ENCODE measurements around the gene IL17RD. TPM values are rescaled to one million over a fixed set of nuclear protein-coding genes. Genes with fewer than 3 reads are reported as not detected.

Gene IL17RD
- total RNA-seq, 2 donors from 2014 or later: 47.1 to 71.3 TPM

DNA sequence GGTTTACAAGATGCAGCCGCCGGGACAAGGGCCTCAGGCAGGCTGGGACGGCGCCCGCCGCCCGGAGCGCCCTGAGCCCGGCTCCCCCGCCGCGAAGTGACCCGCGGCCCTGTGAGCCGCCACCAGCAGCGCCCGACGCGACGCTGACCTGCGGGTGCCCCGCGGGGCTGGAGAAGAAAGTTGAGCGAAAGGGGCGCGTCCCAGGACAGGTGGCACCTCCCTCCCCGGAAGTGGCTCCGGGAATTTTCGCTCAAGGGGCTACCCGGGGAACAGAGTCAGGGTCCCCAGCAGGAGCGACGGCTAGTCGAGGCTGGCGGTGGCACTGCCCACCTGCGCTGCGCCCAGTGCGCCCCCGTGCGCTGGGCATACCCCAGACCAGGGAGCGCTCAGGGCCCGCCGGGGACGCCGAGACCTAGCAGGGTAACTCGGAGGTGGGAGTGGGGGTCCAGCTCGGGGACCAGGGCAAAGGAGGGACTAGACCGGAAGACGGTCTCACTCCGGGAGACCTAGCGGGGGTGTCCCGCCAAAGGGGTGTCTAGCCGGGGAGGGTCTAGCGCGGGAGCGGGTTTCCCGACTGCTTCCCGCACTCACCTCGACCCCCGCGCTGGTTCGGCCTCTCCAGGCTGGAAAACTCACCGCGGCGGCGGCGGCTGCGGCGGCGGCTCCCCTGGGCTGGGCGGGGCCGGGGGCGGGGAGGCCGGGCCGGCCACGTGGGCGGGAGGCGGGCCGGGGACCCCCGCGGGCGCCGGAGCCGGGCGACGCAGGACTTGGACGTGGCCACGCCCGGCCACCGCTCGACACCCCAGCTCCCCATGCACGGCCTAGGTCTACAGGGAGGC is 86.3 kb downstream of the IL17RD start:
- no peak overlapping the region for H3K27ac ChIP-seq (ENCODE audit: low read depth, low read length)
- H3K27me3 ChIP-seq (ENCODE audit: control insufficient read depth, insufficient read depth, low read length, poor library complexity, severe bottlenecking): peaks cover 12% of the 10 kb centered on the region

DNA sequence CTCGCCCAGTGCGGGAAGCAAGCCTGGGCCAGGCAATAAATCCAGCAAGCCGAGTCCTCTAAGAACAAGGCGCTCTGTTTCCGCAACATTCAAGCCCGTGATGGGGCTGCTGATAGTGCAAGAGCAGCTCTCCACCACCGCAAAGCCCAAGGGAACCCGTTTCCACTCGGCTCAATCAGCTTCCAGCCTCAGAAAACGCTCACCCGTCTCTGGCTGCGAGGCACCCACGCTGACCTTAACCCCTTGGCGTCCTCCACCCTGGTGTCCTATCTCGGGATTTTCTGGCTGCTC is 86.9 kb downstream of the IL17RD start:
- peak overlapping the region; percentile 45 for H3K27ac Mint-ChIP-seq
- Histone ChIP-seq H3K27ac (ENCODE audit: low read depth, low read length) (no peak overlapping the region), H3K9ac (ENCODE audit: extremely low read depth, low read length, poor library complexity, severe bottlenecking) (peak overlapping the region; percentile 69)

More for the DNA sequence above, 86.3 kb downstream of the IL17RD start:
- Histone ChIP-seq H3K36me3 (ENCODE audit: control insufficient read depth, insufficient read depth, low read length) (no peaks in the 10 kb centered on the region), H3K4me3 (ENCODE audit: low read length) (peak overlapping the region; percentile 86), H3K9me3 (ENCODE audit: control insufficient read depth, low read length) (no peaks in the 10 kb centered on the region), H3K4me1 (ENCODE audit: control insufficient read depth, insufficient read depth, low read length) (peaks cover 6% of the 10 kb centered on the region), H3K9ac (ENCODE audit: extremely low read depth, low read length, poor library complexity, severe bottlenecking) (peak overlapping the region; percentile 69)
- peak; percentile 94 for DNase-seq
- Mint-ChIP-seq H3K27ac (no peak overlapping the region), H3K27me3 (ENCODE audit: insufficient read depth) (peaks cover 20% of the 10 kb centered on the region), H3K4me1 (peaks cover 22% of the 10 kb centered on the region), H3K9me3 (no peaks in the 10 kb centered on the region), H3K36me3 (ENCODE audit: low read depth) (peaks cover 5% of the 10 kb centered on the region), H3K4me3 (peak overlapping the region; percentile 67)
- TF ChIP-seq, protein P1, sequence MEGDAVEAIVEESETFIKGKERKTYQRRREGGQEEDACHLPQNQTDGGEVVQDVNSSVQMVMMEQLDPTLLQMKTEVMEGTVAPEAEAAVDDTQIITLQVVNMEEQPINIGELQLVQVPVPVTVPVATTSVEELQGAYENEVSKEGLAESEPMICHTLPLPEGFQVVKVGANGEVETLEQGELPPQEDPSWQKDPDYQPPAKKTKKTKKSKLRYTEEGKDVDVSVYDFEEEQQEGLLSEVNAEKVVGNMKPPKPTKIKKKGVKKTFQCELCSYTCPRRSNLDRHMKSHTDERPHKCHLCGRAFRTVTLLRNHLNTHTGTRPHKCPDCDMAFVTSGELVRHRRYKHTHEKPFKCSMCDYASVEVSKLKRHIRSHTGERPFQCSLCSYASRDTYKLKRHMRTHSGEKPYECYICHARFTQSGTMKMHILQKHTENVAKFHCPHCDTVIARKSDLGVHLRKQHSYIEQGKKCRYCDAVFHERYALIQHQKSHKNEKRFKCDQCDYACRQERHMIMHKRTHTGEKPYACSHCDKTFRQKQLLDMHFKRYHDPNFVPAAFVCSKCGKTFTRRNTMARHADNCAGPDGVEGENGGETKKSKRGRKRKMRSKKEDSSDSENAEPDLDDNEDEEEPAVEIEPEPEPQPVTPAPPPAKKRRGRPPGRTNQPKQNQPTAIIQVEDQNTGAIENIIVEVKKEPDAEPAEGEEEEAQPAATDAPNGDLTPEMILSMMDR (conservative IDR thresholded peaks at IDR 0.05): peak; percentile 33
- WGBS, 2 experiments (ENCODE audit: insufficient coverage in 1 of 2, insufficient read length in 1 of 2): 0% methylated on average over 14 to 91 of the region's 91 CpGs

DNA sequence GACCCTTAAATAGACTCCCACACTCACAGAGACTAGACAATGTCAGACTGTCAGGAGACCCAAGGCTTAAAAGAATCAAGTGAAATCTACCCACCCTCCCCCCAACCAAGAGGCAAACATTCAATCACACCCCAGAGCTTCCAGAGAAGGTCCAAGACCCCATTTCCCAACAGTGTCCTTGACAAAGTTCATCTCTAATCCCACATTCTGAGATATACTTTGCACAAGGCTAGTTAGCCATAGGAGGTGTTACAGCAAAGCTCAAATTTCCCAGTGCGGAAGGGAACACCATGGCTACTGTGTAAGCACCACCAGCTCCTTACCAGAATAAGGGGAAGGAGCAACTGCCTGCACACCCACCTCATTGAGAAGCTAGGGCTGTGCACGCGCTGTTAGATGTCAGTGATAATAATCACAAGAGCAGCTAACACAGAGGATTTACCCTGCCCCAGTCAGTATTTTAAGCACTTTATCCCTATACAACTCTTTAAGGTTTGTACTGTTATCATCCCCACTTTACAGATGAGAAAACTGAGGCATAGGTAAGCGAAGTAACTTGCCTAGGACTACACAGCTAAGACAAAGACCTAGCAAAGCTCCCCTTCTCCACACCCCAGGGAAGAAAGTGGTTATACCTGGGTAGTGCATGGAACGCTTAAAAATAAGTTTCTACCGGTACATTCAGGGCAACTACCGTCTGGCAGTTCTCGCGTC is 87.4 kb downstream of the IL17RD start:
- peak overlapping the region; percentile 86 for H3K4me3 ChIP-seq (ENCODE audit: low read length)
- H3K27me3 Mint-ChIP-seq (ENCODE audit: insufficient read depth): peaks cover 20% of the 10 kb centered on the region
- DNase-seq: no peak
- peaks cover 2% of the 10 kb centered on the region for H3K36me3 Mint-ChIP-seq (ENCODE audit: low read depth)
- H3K27ac Mint-ChIP-seq: no peak overlapping the region
- peaks cover 6% of the 10 kb centered on the region for H3K4me1 ChIP-seq (ENCODE audit: control insufficient read depth, insufficient read depth, low read length)
- peaks cover 18% of the 10 kb centered on the region for H3K4me1 Mint-ChIP-seq
- H3K4me3 Mint-ChIP-seq: peak overlapping the region; percentile 67
- no peaks in the 10 kb centered on the region for H3K36me3 ChIP-seq (ENCODE audit: control insufficient read depth, insufficient read depth, low read length)
- 68 to 77% methylated on average over 9 of the region's 9 CpGs for WGBS, 2 experiments (ENCODE audit: insufficient coverage in 1 of 2, insufficient read length in 1 of 2)
- H3K9me3 Mint-ChIP-seq: no peaks in the 10 kb centered on the region
- peak overlapping the region; percentile 69 for H3K9ac ChIP-seq (ENCODE audit: extremely low read depth, low read length, poor library complexity, severe bottlenecking)
- H3K9me3 ChIP-seq (ENCODE audit: control insufficient read depth, low read length): no peaks in the 10 kb centered on the region
- H3K27me3 ChIP-seq (ENCODE audit: control insufficient read depth, insufficient read depth, low read length, poor library complexity, severe bottlenecking): peaks cover 12% of the 10 kb centered on the region
- TF ChIP-seq, protein P1 (conservative IDR thresholded peaks at IDR 0.05): no peak
- no peak overlapping the region for H3K27ac ChIP-seq (ENCODE audit: low read depth, low read length)

More for the DNA sequence above, 86.9 kb downstream of the IL17RD start:
- Histone ChIP-seq H3K4me3 (ENCODE audit: low read length) (peak overlapping the region; percentile 86), H3K9me3 (ENCODE audit: control insufficient read depth, low read length) (no peaks in the 10 kb centered on the region), H3K4me1 (ENCODE audit: control insufficient read depth, insufficient read depth, low read length) (peaks cover 6% of the 10 kb centered on the region), H3K36me3 (ENCODE audit: control insufficient read depth, insufficient read depth, low read length) (no peaks in the 10 kb centered on the region), H3K27me3 (ENCODE audit: control insufficient read depth, insufficient read depth, low read length, poor library complexity, severe bottlenecking) (peaks cover 12% of the 10 kb centered on the region)
- peak; percentile 79 for DNase-seq
- TF ChIP-seq, protein P1 (conservative IDR thresholded peaks at IDR 0.05): no peak
- Mint-ChIP-seq H3K4me1 (peaks cover 18% of the 10 kb centered on the region), H3K9me3 (no peaks in the 10 kb centered on the region), H3K27me3 (ENCODE audit: insufficient read depth) (peaks cover 20% of the 10 kb centered on the region), H3K4me3 (peak overlapping the region; percentile 67), H3K36me3 (ENCODE audit: low read depth) (peaks cover 5% of the 10 kb centered on the region)
- WGBS, 2 experiments (ENCODE audit: insufficient coverage in 1 of 2, insufficient read length in 1 of 2): 15 to 30% methylated on average over 10 to 15 of the region's 15 CpGs
